ENCODE data around the gene PDZRN4.

PDZRN4 gene

GRCh38 chr12:41365653-41366171, 177.6 kb downstream of the PDZRN4 start:
- DNase-seq: no peak

GRCh38 chr12:41367726-41368405, 179.7 kb downstream of the PDZRN4 start:
- DNase-seq: no peak

GRCh38 chr12:41380878-41381277, 192.8 kb downstream of the PDZRN4 start:
- no peak for DNase-seq

- DNase-seq: no peak
These were observed 214.7 kb downstream of the PDZRN4 start for GRCh38 chr12:41402801-41403200.

- DNase-seq: peak; percentile 19 to 60
These were observed 219.2 kb downstream of the PDZRN4 start for GRCh38 chr12:41407232-41407799.

GRCh38 chr12:41409628-41410027, 221.5 kb downstream of the PDZRN4 start:
- no peak for DNase-seq

GRCh38 chr12:41418586-41418985, 230.5 kb downstream of the PDZRN4 start:
- DNase-seq: no peak

- DNase-seq: no peak
These were observed 231.2 kb downstream of the PDZRN4 start for GRCh38 chr12:41419131-41419893.

- no peak for DNase-seq
These were observed 236.5 kb downstream of the PDZRN4 start for GRCh38 chr12:41424651-41425050.

GRCh38 chr12:41433460-41433859, 245.3 kb downstream of the PDZRN4 start:
- DNase-seq: no peak

- DNase-seq: no peak
These were observed 248.0 kb downstream of the PDZRN4 start for GRCh38 chr12:41436076-41436475.

- DNase-seq: peak in 1 of 2 donors; percentile 26
These were observed 249.4 kb downstream of the PDZRN4 start for GRCh38 chr12:41437563-41437962.

GRCh38 chr12:41438854-41439541, 250.9 kb downstream of the PDZRN4 start:
- peak in 1 of 2 donors; percentile 51 for DNase-seq

- DNase-seq: no peak
These were observed 251.7 kb downstream of the PDZRN4 start for GRCh38 chr12:41439801-41440200.

- DNase-seq: no peak
These were observed 253.1 kb downstream of the PDZRN4 start for GRCh38 chr12:41441180-41441579.

- DNase-seq: no peak
These were observed 254.8 kb downstream of the PDZRN4 start for GRCh38 chr12:41442896-41443295.

GRCh38 chr12:41443690-41444089, 255.6 kb downstream of the PDZRN4 start:
- DNase-seq: no peak

- no peak for DNase-seq
These were observed 264.8 kb downstream of the PDZRN4 start for GRCh38 chr12:41452838-41453407.

GRCh38 chr12:41453409-41453808, 265.3 kb downstream of the PDZRN4 start:
- no peak for DNase-seq

- DNase-seq: no peak
These were observed 271.2 kb downstream of the PDZRN4 start for GRCh38 chr12:41459111-41459905.

- no peak for DNase-seq
These were observed 271.7 kb downstream of the PDZRN4 start for GRCh38 chr12:41459906-41460214.

GRCh38 chr12:41460906-41461305, 272.8 kb downstream of the PDZRN4 start:
- DNase-seq: no peak
